ENCODE results near the gene LBHD1. TPM values are rescaled to one million over a fixed set of nuclear protein-coding genes. Genes with fewer than 3 reads are reported as not detected.

Gene LBHD1
- total RNA-seq, 1 experiment from 2014 or later, result 7.8 TPM

GRCh38 chr11:62645671-62645945, 26.5 kb downstream of the LBHD1 start:
- ChIA-PET CTCF (no interaction called here), POLR2A (ENCODE audit: low non-redundant PET) (no interaction called here)
- intact Hi-C loops (cut with micrococcal nuclease; ENCODE audit: unreplicated experiment), result no loop called here
- Histone ChIP-seq H3K27me3 (replicated peaks; ENCODE audit: insufficient read depth, low read depth, low read length, poor library complexity) (no peaks in the 10 kb centered on the region), H3K4me1 (ENCODE audit: insufficient read depth, low read length, poor library complexity, severe bottlenecking) (peaks cover 8% of the 10 kb centered on the region), H3K9me3 (ENCODE audit: low read depth, low read length, poor library complexity, severe bottlenecking) (no peaks in the 10 kb centered on the region), H3K4me3 (ENCODE audit: low read depth, low read length, poor library complexity, severe bottlenecking) (peak overlapping the region; percentile 96), H3K27ac (ENCODE audit: low read depth, low read length, poor library complexity, severe bottlenecking) (peak overlapping the region; percentile 97), H3K36me3 (ENCODE audit: insufficient read depth, low read length, poor library complexity, severe bottlenecking) (peaks cover 47% of the 10 kb centered on the region)
- TF ChIP-seq CTCF (conservative IDR thresholded peaks at IDR 0.05; ENCODE audit: low read depth, low read length) (no peak), EZH2 (IDR thresholded peaks at IDR 0.05; ENCODE audit: borderline replicate concordance, low read depth, low read length, poor library complexity, severe bottlenecking) (no peak)
- TSS peak; percentile 48 for BruUV-seq (replicated peaks)
- peak; percentile 33 for DNase-seq (ENCODE audit: low spot score)

- H3K4me1 ChIP-seq (ENCODE audit: insufficient read depth, low read length, poor library complexity, severe bottlenecking), result peaks cover 8% of the 10 kb centered on the region
- H3K9me3 ChIP-seq (ENCODE audit: low read depth, low read length, poor library complexity, severe bottlenecking), result no peaks in the 10 kb centered on the region
- TF ChIP-seq CTCF (conservative IDR thresholded peaks at IDR 0.05; ENCODE audit: low read depth, low read length) (no peak), EZH2 (IDR thresholded peaks at IDR 0.05; ENCODE audit: borderline replicate concordance, low read depth, low read length, poor library complexity, severe bottlenecking) (no peak)
- peaks cover 43% of the 10 kb centered on the region for H3K36me3 ChIP-seq (ENCODE audit: insufficient read depth, low read length, poor library complexity, severe bottlenecking)
- no peak overlapping the region for H3K4me3 ChIP-seq (ENCODE audit: low read depth, low read length, poor library complexity, severe bottlenecking)
- intact Hi-C loops (cut with micrococcal nuclease; ENCODE audit: unreplicated experiment), result no loop called here
- no peaks in the 10 kb centered on the region for H3K27me3 ChIP-seq (replicated peaks; ENCODE audit: insufficient read depth, low read depth, low read length, poor library complexity)
- ChIA-PET POLR2A (ENCODE audit: low non-redundant PET) (no interaction called here), CTCF (no interaction called here)
- H3K27ac ChIP-seq (ENCODE audit: low read depth, low read length, poor library complexity, severe bottlenecking), result no peak overlapping the region
- no peak for DNase-seq (ENCODE audit: low spot score)
- no TSS peak for BruUV-seq (replicated peaks)
Measured at GRCh38 chr11:62644220-62644619, 27.8 kb downstream of the LBHD1 start.

GRCh38 chr11:62632492-62632891, 39.6 kb downstream of the LBHD1 start:
- DNase-seq (ENCODE audit: low spot score), result no peak

More at GRCh38 chr11:62632492-62632891, 39.6 kb downstream of the LBHD1 start:
- no peak overlapping the region for H3K4me3 ChIP-seq (ENCODE audit: low read depth, low read length, poor library complexity, severe bottlenecking)
- intact Hi-C loops (cut with micrococcal nuclease; ENCODE audit: unreplicated experiment), result no loop called here
- peaks cover 99% of the 10 kb centered on the region for H3K36me3 ChIP-seq (ENCODE audit: insufficient read depth, low read length, poor library complexity, severe bottlenecking)
- ChIA-PET POLR2A (ENCODE audit: low non-redundant PET) (no interaction called here), CTCF (no interaction called here)
- no peaks in the 10 kb centered on the region for H3K4me1 ChIP-seq (ENCODE audit: insufficient read depth, low read length, poor library complexity, severe bottlenecking)
- TF ChIP-seq EZH2 (IDR thresholded peaks at IDR 0.05; ENCODE audit: borderline replicate concordance, low read depth, low read length, poor library complexity, severe bottlenecking) (no peak), CTCF (conservative IDR thresholded peaks at IDR 0.05; ENCODE audit: low read depth, low read length) (no peak)
- no TSS peak for BruUV-seq (replicated peaks)
- H3K9me3 ChIP-seq (ENCODE audit: low read depth, low read length, poor library complexity, severe bottlenecking), result no peaks in the 10 kb centered on the region
- no peaks in the 10 kb centered on the region for H3K27me3 ChIP-seq (replicated peaks; ENCODE audit: insufficient read depth, low read depth, low read length, poor library complexity)
- no peak overlapping the region for H3K27ac ChIP-seq (ENCODE audit: low read depth, low read length, poor library complexity, severe bottlenecking)
